Mesendoderm (in vitro differentiated cells): ENCODE data around the gene RAB31.

Experiments used
- DNase-seq: peaks from one replicate; pipeline ENCODE4 v3.0.0; 2013
- H2AK5ac ChIP-seq: 2 replicates; pipeline ENCODE4 v1.6.1; 2013; ENCODE audit warnings: low read length, inconsistent platforms
- H2BK120ac ChIP-seq: 2 replicates; pipeline ENCODE4 v1.6.1; 2013; ENCODE audit warnings: low read depth, mild to moderate bottlenecking, low read length, moderate library complexity, mixed read lengths
- H2BK15ac ChIP-seq: replicated peaks from 2 replicates; pipeline ENCODE4 v1.6.1; 2013; ENCODE audit warnings: low read depth, mild to moderate bottlenecking, moderate library complexity
- H2BK5ac ChIP-seq: 2 replicates; pipeline ENCODE4 v1.6.1; 2013; ENCODE audit warnings: low read length, inconsistent platforms
- H3K18ac ChIP-seq: 2 replicates; pipeline ENCODE4 v1.6.1; 2013; ENCODE audit warnings: mild to moderate bottlenecking, low read length, mixed read lengths
- H3K23ac ChIP-seq: one replicate; pipeline ENCODE4 v1.6.1; 2013; ENCODE audit warnings: low read length
- H3K27ac ChIP-seq: 2 replicates; pipeline ENCODE4 v1.5.1; 2013; ENCODE audit warnings: low read depth, mild to moderate bottlenecking, inconsistent platforms, low read length, moderate library complexity
- H3K27me3 ChIP-seq: 2 replicates; pipeline ENCODE4 v1.6.1; 2013; ENCODE audit warnings: low read length, control low read depth, mild to moderate bottlenecking, inconsistent platforms; ENCODE audit not compliant: insufficient read depth, poor library complexity
- H3K36me3 ChIP-seq: 2 replicates; pipeline ENCODE4 v1.6.1; 2013; ENCODE audit warnings: low read length, inconsistent platforms; ENCODE audit not compliant: control insufficient read depth, insufficient read depth
- H3K4ac ChIP-seq: one replicate; pipeline ENCODE4 v1.6.1; 2013; ENCODE audit warnings: low read depth, mild to moderate bottlenecking, low read length, moderate library complexity
- H3K4me1 ChIP-seq: 2 replicates; pipeline ENCODE4 v1.6.1; 2013; ENCODE audit warnings: low read depth, low read length, inconsistent platforms; ENCODE audit not compliant: control insufficient read depth
- H3K4me2 ChIP-seq: 2 replicates; pipeline ENCODE4 v1.6.1; 2013; ENCODE audit warnings: low read length
- H3K4me3 ChIP-seq: 2 replicates; pipeline ENCODE4 v1.5.1; 2013; ENCODE audit warnings: mild to moderate bottlenecking, low read length
- H3K56ac ChIP-seq: one replicate; pipeline ENCODE4 v1.6.1; 2013; ENCODE audit warnings: low read length
- H3K79me1 ChIP-seq: 2 replicates; pipeline ENCODE4 v1.6.1; 2013; ENCODE audit warnings: low read length, inconsistent platforms
- H3K79me2 ChIP-seq: 2 replicates; pipeline ENCODE4 v1.6.1; 2013; ENCODE audit warnings: mild to moderate bottlenecking, low read length; ENCODE audit not compliant: control insufficient read depth, insufficient read depth
- H3K9ac ChIP-seq: 2 replicates; pipeline ENCODE4 v1.6.1; 2013; ENCODE audit warnings: low read length, inconsistent platforms
- H4K5ac ChIP-seq: one replicate; pipeline ENCODE4 v1.6.1; 2013; ENCODE audit warnings: low read length
- H4K8ac ChIP-seq: one replicate; pipeline ENCODE4 v1.6.1; 2013; ENCODE audit warnings: low read depth, mild to moderate bottlenecking, control low read depth, low read length, moderate library complexity
- WGBS: extraction: QIAGEN DNeasy Blood & Tissue Kit; methylation state at CpG from one replicate; pipeline ENCODE4 v1.1.7; 2013; ENCODE audit warnings: low lambda C conversion rate, missing lambda C conversion rate; ENCODE audit not compliant: insufficient coverage; ENCODE audit errors: extremely low coverage; 5-methylcytosine and 5-hydroxymethylcytosine counted together

The RAB31 gene

GRCh38 chr18:9688036-9688741, 19.9 kb upstream of the RAB31 start:
- no peak overlapping the region for H3K9ac ChIP-seq
- H3K18ac ChIP-seq: no peak overlapping the region
- H3K4me3 ChIP-seq: no peak overlapping the region
- WGBS: no CpG with 5 or more reads among the region's 19 CpGs
- H2BK5ac ChIP-seq: no peak overlapping the region
- H3K27me3 ChIP-seq: no peaks in the 10 kb centered on the region
- no peak overlapping the region for H3K27ac ChIP-seq
- no peak overlapping the region for H3K4me2 ChIP-seq
- no peaks in the 10 kb centered on the region for H3K36me3 ChIP-seq
- H4K8ac ChIP-seq: no peak overlapping the region
- H4K5ac ChIP-seq: no peak overlapping the region
- no peaks in the 10 kb centered on the region for H3K79me1 ChIP-seq
- H2BK15ac ChIP-seq: no peak overlapping the region
- no peaks in the 10 kb centered on the region for H3K4me1 ChIP-seq
- no peak overlapping the region for H2BK120ac ChIP-seq
- H3K56ac ChIP-seq: no peak overlapping the region
- H3K23ac ChIP-seq: no peak overlapping the region
- no peaks in the 10 kb centered on the region for H3K79me2 ChIP-seq
- H2AK5ac ChIP-seq: no peak overlapping the region
- no peak for DNase-seq
- H3K4ac ChIP-seq: no peak overlapping the region

GRCh38 chr18:9689253-9689652, 18.8 kb upstream of the RAB31 start:
- Histone ChIP-seq H3K79me1 (no peaks in the 10 kb centered on the region), H2BK5ac (no peak overlapping the region), H2AK5ac (no peak overlapping the region), H4K5ac (no peak overlapping the region), H3K4me1 (no peaks in the 10 kb centered on the region), H2BK15ac (no peak overlapping the region), H3K36me3 (no peaks in the 10 kb centered on the region), H3K9ac (no peak overlapping the region), H2BK120ac (no peak overlapping the region), H3K79me2 (no peaks in the 10 kb centered on the region), H3K56ac (no peak overlapping the region), H3K27me3 (no peaks in the 10 kb centered on the region), H3K27ac (no peak overlapping the region), H3K4me3 (no peak overlapping the region), H3K18ac (no peak overlapping the region), H3K23ac (no peak overlapping the region), H3K4me2 (no peak overlapping the region), H4K8ac (no peak overlapping the region), H3K4ac (no peak overlapping the region)
- no peak for DNase-seq
- WGBS: no CpG with 5 or more reads among the region's 3 CpGs

- H3K4me3 ChIP-seq: no peak overlapping the region
- WGBS: no CpG with 5 or more reads among the region's 3 CpGs
Observed at GRCh38 chr18:9690418-9691188, 17.5 kb upstream of the RAB31 start.

GRCh38 chr18:9691235-9691634, 16.9 kb upstream of the RAB31 start:
- no peak overlapping the region for H4K5ac ChIP-seq

More at GRCh38 chr18:9690418-9691188, 17.5 kb upstream of the RAB31 start:
- Histone ChIP-seq H4K5ac (no peak overlapping the region), H3K23ac (no peak overlapping the region), H3K36me3 (no peaks in the 10 kb centered on the region), H4K8ac (no peak overlapping the region), H3K18ac (no peak overlapping the region), H3K56ac (no peak overlapping the region), H3K9ac (no peak overlapping the region), H2BK15ac (no peak overlapping the region), H3K79me2 (no peaks in the 10 kb centered on the region), H2AK5ac (no peak overlapping the region), H3K4me2 (no peak overlapping the region), H3K27ac (no peak overlapping the region), H2BK5ac (no peak overlapping the region), H3K79me1 (no peaks in the 10 kb centered on the region), H2BK120ac (no peak overlapping the region), H3K27me3 (no peaks in the 10 kb centered on the region), H3K4me1 (no peaks in the 10 kb centered on the region), H3K4ac (no peak overlapping the region)
- no peak for DNase-seq

GRCh38 chr18:9694174-9694573, 13.9 kb upstream of the RAB31 start:
- no peaks in the 10 kb centered on the region for H3K79me2 ChIP-seq
- no peak overlapping the region for H2BK5ac ChIP-seq
- H2BK15ac ChIP-seq: no peak overlapping the region
- no peaks in the 10 kb centered on the region for H3K27me3 ChIP-seq
- H3K4me2 ChIP-seq: no peak overlapping the region
- DNase-seq: no peak
- no peak overlapping the region for H3K27ac ChIP-seq
- H4K5ac ChIP-seq: no peak overlapping the region
- H2AK5ac ChIP-seq: no peak overlapping the region
- no peak overlapping the region for H3K56ac ChIP-seq
- H3K23ac ChIP-seq: no peak overlapping the region
- no peak overlapping the region for H3K18ac ChIP-seq
- H3K4me1 ChIP-seq: no peaks in the 10 kb centered on the region
- H2BK120ac ChIP-seq: no peak overlapping the region
- WGBS: no CpG with 5 or more reads among the region's 5 CpGs
- no peak overlapping the region for H3K9ac ChIP-seq
- H3K36me3 ChIP-seq: no peaks in the 10 kb centered on the region
- H4K8ac ChIP-seq: no peak overlapping the region
- H3K79me1 ChIP-seq: no peaks in the 10 kb centered on the region
- no peak overlapping the region for H3K4ac ChIP-seq
- H3K4me3 ChIP-seq: no peak overlapping the region

More at GRCh38 chr18:9691235-9691634, 16.9 kb upstream of the RAB31 start:
- no peaks in the 10 kb centered on the region for H3K79me2 ChIP-seq
- H3K23ac ChIP-seq: no peak overlapping the region
- H2BK15ac ChIP-seq: no peak overlapping the region
- no peaks in the 10 kb centered on the region for H3K4me1 ChIP-seq
- H3K27me3 ChIP-seq: no peaks in the 10 kb centered on the region
- no peak overlapping the region for H3K4me2 ChIP-seq
- DNase-seq: no peak
- H3K27ac ChIP-seq: no peak overlapping the region
- H3K4ac ChIP-seq: no peak overlapping the region
- no peaks in the 10 kb centered on the region for H3K79me1 ChIP-seq
- H3K18ac ChIP-seq: no peak overlapping the region
- H2BK120ac ChIP-seq: no peak overlapping the region
- no peak overlapping the region for H3K4me3 ChIP-seq
- H3K9ac ChIP-seq: no peak overlapping the region
- no CpG with 5 or more reads among the region's 1 CpG for WGBS
- no peak overlapping the region for H2AK5ac ChIP-seq
- H2BK5ac ChIP-seq: no peak overlapping the region
- H3K36me3 ChIP-seq: no peaks in the 10 kb centered on the region
- H4K8ac ChIP-seq: no peak overlapping the region
- H3K56ac ChIP-seq: no peak overlapping the region
